ENCODE results near the gene STK32C. TPM values are rescaled to one million over a fixed set of nuclear protein-coding genes. Genes with fewer than 3 reads are reported as not detected.

Gene STK32C
- total and polyA plus RNA-seq, 10 of the 15 experiments (the other 5 are each of a cell fraction or from before 2014, with no cell fraction given), result 1.5 to 18.1 (median 6.4) TPM

GRCh38 chr10:132289439-132289838, 18.3 kb downstream of the STK32C start (continued):
- TF ChIP-seq, protein P1, sequence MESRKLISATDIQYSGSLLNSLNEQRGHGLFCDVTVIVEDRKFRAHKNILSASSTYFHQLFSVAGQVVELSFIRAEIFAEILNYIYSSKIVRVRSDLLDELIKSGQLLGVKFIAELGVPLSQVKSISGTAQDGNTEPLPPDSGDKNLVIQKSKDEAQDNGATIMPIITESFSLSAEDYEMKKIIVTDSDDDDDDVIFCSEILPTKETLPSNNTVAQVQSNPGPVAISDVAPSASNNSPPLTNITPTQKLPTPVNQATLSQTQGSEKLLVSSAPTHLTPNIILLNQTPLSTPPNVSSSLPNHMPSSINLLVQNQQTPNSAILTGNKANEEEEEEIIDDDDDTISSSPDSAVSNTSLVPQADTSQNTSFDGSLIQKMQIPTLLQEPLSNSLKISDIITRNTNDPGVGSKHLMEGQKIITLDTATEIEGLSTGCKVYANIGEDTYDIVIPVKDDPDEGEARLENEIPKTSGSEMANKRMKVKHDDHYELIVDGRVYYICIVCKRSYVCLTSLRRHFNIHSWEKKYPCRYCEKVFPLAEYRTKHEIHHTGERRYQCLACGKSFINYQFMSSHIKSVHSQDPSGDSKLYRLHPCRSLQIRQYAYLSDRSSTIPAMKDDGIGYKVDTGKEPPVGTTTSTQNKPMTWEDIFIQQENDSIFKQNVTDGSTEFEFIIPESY (IDR thresholded peaks at IDR 0.05), result no peak
- TF ChIP-seq CHD2 (IDR thresholded peaks at IDR 0.05; ENCODE audit: borderline replicate concordance, low read depth, low read length) (no peak), MEF2B (IDR thresholded peaks at IDR 0.05; ENCODE audit: partially characterized antibody, poor library complexity, severe bottlenecking) (no peak), DPF2 (IDR thresholded peaks at IDR 0.05) (no peak), TCF7 (IDR thresholded peaks at IDR 0.05; ENCODE audit: borderline replicate concordance) (no peak), PML (IDR thresholded peaks at IDR 0.05; ENCODE audit: low read length) (no peak), SREBF1 (IDR thresholded peaks at IDR 0.05; ENCODE audit: low read length) (no peak), GATAD2B (conservative IDR thresholded peaks at IDR 0.05; ENCODE audit: low read depth) (no peak), EED (IDR thresholded peaks at IDR 0.05; ENCODE audit: low read depth) (no peak), TARDBP (IDR thresholded peaks at IDR 0.05; ENCODE audit: borderline replicate concordance) (no peak)

GRCh38 chr10:132283604-132284382, 24.0 kb downstream of the STK32C start:
- no peaks in the 10 kb centered on the region for H3K79me2 ChIP-seq (ENCODE audit: control insufficient read depth, insufficient read depth, low read length)
- FAIRE-seq, result no peak
- BruUV-seq (replicated peaks), result no TSS peak
- ChIA-PET SMC1A (ENCODE audit: uncharacterized antibody, unreplicated experiment) (no interaction called here), RAD21 (ENCODE audit: unreplicated experiment) (no interaction called here), POLR2A (no interaction called here), CTCF (no interaction called here)
- no peak overlapping the region for H3K4me3 ChIP-seq
- H3K4me2 ChIP-seq (ENCODE audit: control insufficient read depth, insufficient read depth), result no peak overlapping the region
- H2AFZ ChIP-seq (ENCODE audit: control insufficient read depth, low read depth, low read length), result no peak overlapping the region
- H3K36me3 ChIP-seq (ENCODE audit: control insufficient read depth in 2 of 2, insufficient read depth in 2 of 2, low read length in 1 of 2), result no peaks in the 10 kb centered on the region
- in situ Hi-C loops (cut with MboI) (no loop called here), intact Hi-C loops (cut with micrococcal nuclease; ENCODE audit: unreplicated experiment) (no loop called here)
- TF ChIP-seq CBFB (IDR thresholded peaks at IDR 0.05; ENCODE audit: low read depth), result no peak
- TF ChIP-seq ZZZ3 (IDR thresholded peaks at IDR 0.05; ENCODE audit: control insufficient read depth, insufficient read length, low read depth), result no peak
- no peak for TF ChIP-seq SRF (IDR thresholded peaks at IDR 0.05; ENCODE audit: low read depth in 2 of 2, low read length in 2 of 2)
- no peak for DNase-seq (ENCODE audit: low read depth, low spot score)
- H3K9ac ChIP-seq (ENCODE audit: control insufficient read depth, insufficient read depth, low read length), result no peak overlapping the region
- no peak overlapping the region for H3K27ac ChIP-seq (ENCODE audit: control insufficient read depth, insufficient read depth)
- H4K20me1 ChIP-seq (ENCODE audit: control insufficient read depth, insufficient read depth), result no peaks in the 10 kb centered on the region
- no peaks in the 10 kb centered on the region for H3K27me3 ChIP-seq (replicated peaks in 1 of 2; ENCODE audit: control insufficient read depth in 2 of 2, insufficient read depth in 2 of 2, low read length in 1 of 2)
- H3K4me1 ChIP-seq (ENCODE audit: control insufficient read depth, insufficient read depth, low read length), result no peaks in the 10 kb centered on the region
- no peaks in the 10 kb centered on the region for H3K9me3 ChIP-seq (replicated peaks; ENCODE audit: control insufficient read depth, insufficient read depth, low read length)
- WGBS (ENCODE audit: insufficient coverage, insufficient replicate concordance, low lambda C conversion rate, missing lambda C conversion rate), result 71% methylated on average over 16 of the region's 24 CpGs
- ATAC-seq, result no peak

Data from GM12878 (cell line).